CD4-positive, alpha-beta memory T cell (primary cell): ENCODE data around the gene TCF12. TPM values are rescaled to one million over a fixed set of nuclear protein-coding genes. Genes with fewer than 3 reads are reported as not detected.

Source experiments
- CTCF ChIA-PET: fragments of 350-600 bp; sonication (Branson Sonifier 250); formaldehyde crosslinking; loops from one replicate; lab custom pipeline; 2021; ENCODE audit warnings: inconsistent platforms; ENCODE audit not compliant: partially characterized antibody; lab: Charles Lee
- POLR2A ChIA-PET: fragments of 350-600 bp; sonication (Branson Sonifier 250); formaldehyde crosslinking; loops from one replicate; lab custom pipeline; 2021; ENCODE audit not compliant: partially characterized antibody; lab: Charles Lee
- DNase-seq, 5 donors: peaks; one replicate each; pipeline versions ENCODE4 v3.0.0 to v3.0.0-alpha.2; 2020 to 2022; ENCODE audit warnings: mixed read lengths in 1 of 5
- H3K27ac ChIP-seq: one replicate; pipeline ENCODE4 v1.7.0; 2013; ENCODE audit warnings: low read depth, low read length
- H3K27me3 ChIP-seq: 2 replicates; pipeline ENCODE4 v1.7.0; 2013; ENCODE audit warnings: mild to moderate bottlenecking, low read length, moderate library complexity; ENCODE audit not compliant: insufficient read depth
- H3K36me3 ChIP-seq: 2 replicates; pipeline ENCODE4 v1.7.0; 2013; ENCODE audit warnings: mild to moderate bottlenecking, low read length, moderate library complexity; ENCODE audit not compliant: insufficient read depth
- H3K4me1 ChIP-seq: 2 replicates; pipeline ENCODE4 v1.7.0; 2013; ENCODE audit warnings: mild to moderate bottlenecking, low read length, moderate library complexity; ENCODE audit not compliant: insufficient read depth
- H3K4me3 ChIP-seq, 2 donors: one replicate each; pipeline ENCODE4 v1.7.0; 2013; ENCODE audit warnings: low read length in 2 of 2, mild to moderate bottlenecking in 1 of 2
- H3K9me3 ChIP-seq, 2 donors: one replicate each; pipeline ENCODE4 v1.7.0; 2013; ENCODE audit warnings: low read length in 2 of 2, control low read depth in 1 of 2; ENCODE audit not compliant: control insufficient read depth in 1 of 2
- H3K27ac Mint-ChIP-seq, 7 donors: one replicate each; pipeline ENCODE4 v1.8.0; 2020 to 2021; ENCODE audit warnings: mixed read lengths in 7 of 7, mild to moderate bottlenecking in 6 of 7, inconsistent platforms in 3 of 7, moderate library complexity in 3 of 7
- H3K27me3 Mint-ChIP-seq, 2 donors: one replicate each; pipeline ENCODE4 v1.8.0; 2020 to 2021; ENCODE audit warnings: mixed read lengths in 2 of 2
- H3K36me3 Mint-ChIP-seq, 2 donors: one replicate each; pipeline ENCODE4 v1.8.0; 2020 to 2021; ENCODE audit warnings: mixed read lengths in 2 of 2, inconsistent platforms in 1 of 2, mild to moderate bottlenecking in 1 of 2
- H3K4me1 Mint-ChIP-seq, 4 donors: one replicate each; pipeline ENCODE4 v1.8.0; 2020 to 2021; ENCODE audit warnings: mixed read lengths in 4 of 4, mild to moderate bottlenecking in 1 of 4
- H3K4me3 Mint-ChIP-seq, 8 donors: one replicate each; pipeline ENCODE4 v1.8.0; 2020 to 2021; ENCODE audit warnings: mixed read lengths in 8 of 8, mild to moderate bottlenecking in 7 of 8, moderate library complexity in 6 of 8, inconsistent platforms in 3 of 8
- H3K9me3 Mint-ChIP-seq, 8 donors: one replicate each; pipeline ENCODE4 v1.8.0; 2020 to 2021; ENCODE audit warnings: mixed read lengths in 8 of 8, mild to moderate bottlenecking in 5 of 8, inconsistent platforms in 3 of 8, moderate library complexity in 1 of 8
- intact Hi-C: fragments of 100-400 bp; cut with micrococcal nuclease; formaldehyde crosslinking; loops from one replicate; pipeline ENCODE4 v1.15.1; 2023
- polyA plus RNA-seq, 2 donors: library from polyadenylated mRNA; unstranded; fragments of 300-500 nt; fragmentation: Illumina TruSeq; gene quantifications; one replicate each; pipeline ENCODE4 v1.2.3, GENCODE V29; 2021
- total RNA-seq, 2 experiments: library from RNA; stranded (reverse); gene quantifications; one replicate each; pipeline ENCODE4 v1.2.3, GENCODE V29; 2021

Gene TCF12
- total and polyA plus RNA-seq, 4 experiments from 2014 or later: 36.5 to 86.5 (median 68.4) TPM

DNA sequence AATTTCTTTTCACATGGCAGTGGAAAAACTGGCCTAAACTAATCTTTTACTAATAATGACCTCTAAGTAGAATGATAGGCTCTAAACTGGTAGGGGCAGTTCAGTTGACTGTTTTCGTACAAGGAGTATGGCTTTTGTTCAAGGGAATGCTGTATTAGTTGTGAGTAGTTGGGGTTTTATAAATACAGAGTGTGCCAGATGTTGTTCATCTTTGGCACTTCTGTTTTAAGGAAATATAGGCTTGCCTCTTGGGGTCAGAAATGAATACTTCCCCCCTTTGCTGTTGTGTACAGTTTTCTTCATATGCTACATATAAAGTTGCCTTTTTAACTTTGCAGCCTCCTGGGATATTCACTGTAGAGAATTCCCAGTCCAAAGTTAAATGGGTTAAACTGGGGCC, 276.9 kb downstream of the TCF12 start:
- intact Hi-C loops: no loop called here
- Mint-ChIP-seq H3K4me3 (no peak overlapping the region), H3K4me1 (peaks cover 0 to 4% (median 0%) of the 10 kb centered on the region in 4 donors), H3K9me3 (peaks cover 0 to 2% (median 0%) of the 10 kb centered on the region in 8 donors), H3K27me3 (no peaks in the 10 kb centered on the region), H3K27ac (no peak overlapping the region), H3K36me3 (peaks cover 34 to 48% of the 10 kb centered on the region in 2 donors)
- H3K27ac ChIP-seq: no peak overlapping the region
- POLR2A ChIA-PET: no interaction called here
- H3K4me3 ChIP-seq: no peak overlapping the region
- no peaks in the 10 kb centered on the region for H3K27me3 ChIP-seq
- no peaks in the 10 kb centered on the region for H3K9me3 ChIP-seq
- peaks cover 4% of the 10 kb centered on the region for H3K36me3 ChIP-seq
- no peaks in the 10 kb centered on the region for H3K4me1 ChIP-seq
- CTCF ChIA-PET: no interaction called here
- DNase-seq: no peak

DNA sequence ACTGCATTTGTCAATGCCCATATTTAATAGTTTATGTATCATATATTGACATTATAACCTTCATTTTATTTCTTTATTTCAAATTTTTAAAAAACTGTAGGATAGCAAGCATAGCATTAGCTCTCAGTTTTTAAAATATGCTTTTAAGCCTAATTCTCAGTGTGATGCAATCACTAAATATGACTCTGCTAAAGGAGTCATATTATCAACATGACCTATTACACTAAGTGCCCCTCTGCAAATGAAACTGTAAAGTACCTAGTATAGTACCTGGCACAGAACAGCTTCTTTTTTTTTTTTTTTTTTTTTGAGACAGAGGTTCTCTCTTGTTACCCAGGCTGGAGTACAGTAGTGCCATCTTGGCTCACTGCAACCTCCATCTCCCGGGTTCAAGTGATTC, 278.4 kb downstream of the TCF12 start:
- no peaks in the 10 kb centered on the region for H3K27me3 ChIP-seq
- peaks cover 4% of the 10 kb centered on the region for H3K36me3 ChIP-seq
- peaks cover 3 to 9% (median 5%) of the 10 kb centered on the region in 4 donors for H3K4me1 Mint-ChIP-seq
- no peaks in the 10 kb centered on the region for H3K4me1 ChIP-seq
- no peak for DNase-seq
- H3K9me3 ChIP-seq: no peaks in the 10 kb centered on the region
- H3K4me3 ChIP-seq: no peak overlapping the region
- POLR2A ChIA-PET: no interaction called here
- peaks cover 0 to 2% (median 0%) of the 10 kb centered on the region in 8 donors for H3K9me3 Mint-ChIP-seq
- intact Hi-C loops: no loop called here
- peaks cover 24 to 35% of the 10 kb centered on the region in 2 donors for H3K36me3 Mint-ChIP-seq
- no peak overlapping the region for H3K27ac ChIP-seq
- no peak overlapping the region for H3K4me3 Mint-ChIP-seq
- H3K27ac Mint-ChIP-seq: no peak overlapping the region
- no peaks in the 10 kb centered on the region for H3K27me3 Mint-ChIP-seq
- CTCF ChIA-PET: no interaction called here

DNA sequence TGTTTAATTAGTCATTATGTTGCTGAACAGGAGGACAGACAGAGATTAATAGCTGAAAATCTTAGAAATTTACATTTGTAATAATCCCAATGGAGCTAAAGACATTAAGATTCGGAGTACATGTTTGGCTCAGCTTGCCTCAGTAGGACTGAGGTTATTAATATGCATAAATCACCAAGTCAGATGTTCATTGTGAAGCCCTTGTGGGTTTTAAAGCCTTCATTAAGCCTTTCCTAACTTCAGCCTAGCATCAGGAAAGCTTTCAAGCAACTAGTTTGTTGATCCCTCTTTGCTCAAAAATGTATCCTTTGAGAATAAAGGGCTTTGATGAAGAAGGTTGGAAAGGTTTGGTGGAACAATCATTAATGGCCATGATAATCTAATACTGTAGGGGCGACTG, 279.7 kb downstream of the TCF12 start:
- Histone ChIP-seq H3K36me3 (no peaks in the 10 kb centered on the region), H3K4me3 (no peak overlapping the region), H3K9me3 (no peaks in the 10 kb centered on the region), H3K27me3 (no peaks in the 10 kb centered on the region), H3K27ac (no peak overlapping the region), H3K4me1 (no peaks in the 10 kb centered on the region)
- Mint-ChIP-seq H3K4me3 (no peak overlapping the region), H3K27me3 (no peaks in the 10 kb centered on the region), H3K9me3 (peaks cover 0 to 2% (median 0%) of the 10 kb centered on the region in 8 donors), H3K4me1 (peaks cover 3 to 9% (median 5%) of the 10 kb centered on the region in 4 donors), H3K36me3 (peaks cover 17 to 28% of the 10 kb centered on the region in 2 donors), H3K27ac (no peak overlapping the region)
- intact Hi-C loops: no loop called here
- POLR2A ChIA-PET: no interaction called here
- DNase-seq: no peak
- CTCF ChIA-PET: no interaction called here

DNA sequence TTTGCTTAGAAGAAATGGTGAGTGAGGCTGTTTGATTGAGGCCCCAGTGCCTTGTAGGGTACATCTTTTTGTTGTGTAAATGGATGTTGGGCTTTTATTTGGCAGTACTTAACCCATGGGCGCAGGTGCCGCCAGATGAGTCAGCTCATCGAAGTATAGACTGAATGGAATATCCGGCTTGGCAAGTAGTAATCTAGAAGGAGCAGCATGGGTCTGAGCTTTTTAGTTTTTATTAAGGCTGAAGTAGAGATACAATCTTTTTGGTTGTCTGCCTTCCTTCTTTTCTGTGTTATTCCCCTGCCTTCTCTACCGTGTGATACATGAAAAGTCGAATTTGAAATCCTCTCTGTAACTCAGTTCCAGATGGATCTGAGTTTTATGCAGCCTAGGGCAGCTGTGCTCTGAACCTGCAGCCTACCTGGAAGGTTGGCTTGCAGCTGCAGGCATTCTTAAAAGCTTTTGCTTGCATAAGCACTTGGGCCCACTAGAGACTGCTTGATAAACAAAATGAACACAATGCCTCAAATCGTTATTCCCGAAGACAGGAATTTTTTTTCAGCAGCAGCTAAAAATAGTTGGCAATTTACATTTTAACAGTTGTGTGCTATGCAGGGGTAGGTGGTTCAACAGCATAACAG, 280.3 kb downstream of the TCF12 start:
- H3K27ac ChIP-seq: no peak overlapping the region
- peaks cover 3 to 7% (median 5%) of the 10 kb centered on the region in 4 donors for H3K4me1 Mint-ChIP-seq
- H3K9me3 ChIP-seq: no peaks in the 10 kb centered on the region
- H3K36me3 ChIP-seq: no peaks in the 10 kb centered on the region
- H3K27me3 ChIP-seq: no peaks in the 10 kb centered on the region
- no peak for DNase-seq
- no peak overlapping the region for H3K27ac Mint-ChIP-seq
- H3K36me3 Mint-ChIP-seq: peaks cover 11 to 25% of the 10 kb centered on the region in 2 donors
- H3K27me3 Mint-ChIP-seq: no peaks in the 10 kb centered on the region
- CTCF ChIA-PET: no interaction called here
- POLR2A ChIA-PET: no interaction called here
- intact Hi-C loops: no loop called here
- peaks cover 0 to 2% (median 0%) of the 10 kb centered on the region in 8 donors for H3K9me3 Mint-ChIP-seq
- H3K4me3 Mint-ChIP-seq: no peak overlapping the region
- H3K4me3 ChIP-seq: no peak overlapping the region
- H3K4me1 ChIP-seq: no peaks in the 10 kb centered on the region

DNA sequence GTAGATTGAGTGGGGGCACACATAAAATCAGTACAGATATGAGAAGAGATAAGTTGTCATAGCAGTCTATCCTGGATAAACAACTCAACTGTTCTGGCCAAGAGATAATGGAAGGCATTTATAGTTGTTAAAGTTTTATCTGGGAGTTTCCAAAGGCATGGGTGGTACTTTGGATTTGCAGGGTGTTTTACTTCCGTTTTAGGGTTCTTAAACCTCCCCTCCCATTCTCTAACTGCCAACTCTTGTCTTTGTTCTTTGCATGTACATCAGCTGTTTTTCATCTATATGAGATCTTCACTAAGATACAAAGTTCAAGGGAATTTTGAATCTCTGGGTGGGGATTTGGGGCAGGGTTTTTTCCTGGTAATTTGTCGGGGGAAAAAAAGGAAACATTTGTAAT, 283.1 kb downstream of the TCF12 start:
- Mint-ChIP-seq H3K4me3 (no peak overlapping the region), H3K4me1 (peaks cover 3 to 7% (median 5%) of the 10 kb centered on the region in 4 donors), H3K36me3 (peaks cover 9 to 20% of the 10 kb centered on the region in 2 donors), H3K9me3 (no peaks in the 10 kb centered on the region), H3K27me3 (no peaks in the 10 kb centered on the region), H3K27ac (peak overlapping the region in 1 of 7 donors; percentile 1)
- ChIA-PET CTCF (no interaction called here), POLR2A (no interaction called here)
- Histone ChIP-seq H3K4me1 (no peaks in the 10 kb centered on the region), H3K36me3 (no peaks in the 10 kb centered on the region), H3K4me3 (no peak overlapping the region), H3K27ac (no peak overlapping the region), H3K27me3 (no peaks in the 10 kb centered on the region), H3K9me3 (no peaks in the 10 kb centered on the region)
- no peak for DNase-seq
- intact Hi-C loops: no loop called here

DNA sequence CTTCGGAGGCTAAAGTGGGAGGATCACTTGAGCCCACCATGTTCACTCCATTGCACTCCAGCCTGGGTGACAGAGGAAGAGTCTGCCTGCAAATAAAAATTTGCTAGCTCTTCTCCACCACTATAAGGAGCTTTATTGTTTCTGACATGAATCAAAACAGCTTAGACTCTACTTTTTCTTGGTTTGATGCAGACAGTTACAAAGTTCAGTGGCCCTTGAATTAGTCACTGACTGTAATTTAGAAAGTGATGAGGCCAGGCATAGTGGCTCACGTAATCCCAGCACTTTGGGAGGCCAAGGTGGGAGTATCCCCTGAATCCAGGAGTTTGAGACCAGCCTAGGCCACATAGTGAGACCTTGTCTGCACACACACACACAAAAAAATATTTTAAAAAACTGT, 285.5 kb downstream of the TCF12 start:
- Histone ChIP-seq H3K4me3 (no peak overlapping the region), H3K27me3 (no peaks in the 10 kb centered on the region), H3K27ac (no peak overlapping the region), H3K36me3 (no peaks in the 10 kb centered on the region), H3K4me1 (no peaks in the 10 kb centered on the region), H3K9me3 (no peaks in the 10 kb centered on the region)
- no peaks in the 10 kb centered on the region for H3K9me3 Mint-ChIP-seq
- ChIA-PET CTCF (no interaction called here), POLR2A (no interaction called here)
- peaks cover 3 to 6% (median 5%) of the 10 kb centered on the region in 4 donors for H3K4me1 Mint-ChIP-seq
- intact Hi-C loops: loop anchor here (2.0 kb wide), 1 partner anchor 21 kb away; no protein-coding TSS in a partner anchor
- no peak overlapping the region for H3K27ac Mint-ChIP-seq
- no peak overlapping the region for H3K4me3 Mint-ChIP-seq
- H3K27me3 Mint-ChIP-seq: no peaks in the 10 kb centered on the region
- DNase-seq: no peak
- H3K36me3 Mint-ChIP-seq: peaks cover 3 to 5% of the 10 kb centered on the region in 2 donors

DNA sequence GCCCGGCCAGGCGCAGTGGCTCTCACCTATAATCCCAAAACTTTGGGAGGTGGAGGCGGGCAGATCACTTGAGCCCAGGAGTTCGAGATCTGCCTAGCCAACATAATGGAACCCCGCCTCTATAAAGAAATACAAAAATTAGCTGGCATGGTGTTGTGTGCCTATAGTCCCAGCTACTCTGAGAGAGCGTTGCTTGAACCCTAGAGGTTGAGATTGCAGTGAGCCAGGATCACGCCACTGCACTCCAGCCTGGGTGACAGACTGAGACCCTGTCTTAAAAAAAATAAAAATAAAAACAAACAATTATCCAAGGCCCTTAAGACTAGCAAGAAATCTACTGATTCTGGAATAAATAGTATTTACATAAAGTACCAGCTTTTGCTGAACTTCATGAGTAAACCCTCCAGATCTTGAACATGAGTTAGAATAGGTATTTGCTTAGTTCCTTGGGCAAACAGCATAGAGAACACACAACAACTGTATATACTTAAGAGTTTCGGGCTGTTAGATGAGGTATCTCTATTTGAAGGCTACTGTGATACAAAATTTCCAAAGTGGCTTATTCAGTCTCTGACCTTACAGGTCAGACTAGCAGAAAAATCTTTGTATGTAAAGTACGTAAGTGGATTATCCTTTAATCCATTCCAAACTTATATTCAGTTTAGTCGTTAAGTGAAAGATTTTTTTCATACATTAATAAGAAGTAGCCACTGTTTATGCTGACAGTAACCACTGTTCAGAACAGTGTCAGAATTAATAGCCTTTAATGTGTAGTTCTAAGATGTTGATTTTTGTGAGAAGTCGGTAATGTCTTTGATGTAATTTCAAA, 286.8 kb downstream of the TCF12 start:
- Mint-ChIP-seq H3K9me3 (no peaks in the 10 kb centered on the region), H3K27ac (peak overlapping the region in 1 of 7 donors; percentile 10), H3K27me3 (no peaks in the 10 kb centered on the region), H3K4me1 (peaks cover 6 to 10% (median 6%) of the 10 kb centered on the region in 4 donors), H3K4me3 (no peak overlapping the region), H3K36me3 (peaks cover 3% of the 10 kb centered on the region in 2 donors)
- Histone ChIP-seq H3K27me3 (no peaks in the 10 kb centered on the region), H3K36me3 (no peaks in the 10 kb centered on the region), H3K27ac (no peak overlapping the region), H3K4me3 (no peak overlapping the region), H3K4me1 (no peaks in the 10 kb centered on the region), H3K9me3 (no peaks in the 10 kb centered on the region)
- intact Hi-C loops: loop anchor here (2.0 kb wide), 1 partner anchor 20 kb away; no protein-coding TSS in a partner anchor
- CTCF ChIA-PET: interaction anchor here (0.9 kb wide), 1 partner anchor 8 kb away, joined by 3 read pairs; no protein-coding TSS in a partner anchor
- POLR2A ChIA-PET: no interaction called here
- no peak for DNase-seq
